ENCODE results near the gene SKIDA1. TPM values are rescaled to one million over a fixed set of nuclear protein-coding genes. Genes with fewer than 3 reads are reported as not detected.

Gene SKIDA1
- total RNA-seq, 1 experiment from 2014 or later = 4.4 TPM

GRCh38 chr10:21533467-21534279 is 8.2 kb upstream of the SKIDA1 start, which contains the start of gene MLLT10:
Gene MLLT10 (plus strand): TSS chr10:21534232. CDS start chr10:21534645, 413 bp downstream.
- Histone ChIP-seq H3K27me3 (replicated peaks; ENCODE audit: insufficient read depth, low read depth, low read length, poor library complexity) (no peaks in the 10 kb centered on the region), H3K27ac (ENCODE audit: low read depth, low read length, poor library complexity, severe bottlenecking) (peak within 1 kb of the TSS; percentile 96), H3K4me1 (ENCODE audit: insufficient read depth, low read length, poor library complexity, severe bottlenecking) (peaks cover 41% of the 10 kb centered on the region), H3K9me3 (ENCODE audit: low read depth, low read length, poor library complexity, severe bottlenecking) (no peaks in the 10 kb centered on the region), H3K36me3 (ENCODE audit: insufficient read depth, low read length, poor library complexity, severe bottlenecking) (peaks cover 16% of the 10 kb centered on the region), H3K4me3 (ENCODE audit: low read depth, low read length, poor library complexity, severe bottlenecking) (peak within 1 kb of the TSS; percentile 65)
- CTCF ChIA-PET = interaction anchor here (0.6 kb wide), 1 partner anchor 238 kb away, joined by 3 read pairs; no protein-coding TSS in a partner anchor
- BruUV-seq (replicated peaks) = TSS peak; percentile 90
- intact Hi-C loops (cut with micrococcal nuclease; ENCODE audit: unreplicated experiment) = loop anchor here (5.0 kb wide), 2 partner anchors 36 to 256 kb away; no protein-coding TSS in a partner anchor
- DNase-seq (ENCODE audit: low spot score) = peak; percentile 99
- no peak for TF ChIP-seq EZH2 (IDR thresholded peaks at IDR 0.05; ENCODE audit: borderline replicate concordance, low read depth, low read length, poor library complexity, severe bottlenecking)
- no peak for TF ChIP-seq CTCF (conservative IDR thresholded peaks at IDR 0.05; ENCODE audit: low read depth, low read length)
- POLR2A ChIA-PET (ENCODE audit: low non-redundant PET) = interaction anchor here (0.6 kb wide), 2 partner anchors 11 to 124 kb away, joined by 3 to 5 read pairs; no protein-coding TSS in a partner anchor

GRCh38 chr10:21532694-21533466 is 7.4 kb upstream of the SKIDA1 start:
- H3K4me1 ChIP-seq (ENCODE audit: insufficient read depth, low read length, poor library complexity, severe bottlenecking) = peaks cover 41% of the 10 kb centered on the region
- no peaks in the 10 kb centered on the region for H3K27me3 ChIP-seq (replicated peaks; ENCODE audit: insufficient read depth, low read depth, low read length, poor library complexity)
- intact Hi-C loops (cut with micrococcal nuclease; ENCODE audit: unreplicated experiment) = loop anchor here (5.0 kb wide), 2 partner anchors 36 to 256 kb away; no protein-coding TSS in a partner anchor
- ChIA-PET POLR2A (ENCODE audit: low non-redundant PET) (interaction anchor here (0.6 kb wide), 2 partner anchors 11 to 123 kb away, joined by 3 to 5 read pairs; no protein-coding TSS in a partner anchor), CTCF (no interaction called here)
- H3K9me3 ChIP-seq (ENCODE audit: low read depth, low read length, poor library complexity, severe bottlenecking) = no peaks in the 10 kb centered on the region
- peak overlapping the region; percentile 65 for H3K4me3 ChIP-seq (ENCODE audit: low read depth, low read length, poor library complexity, severe bottlenecking)
- H3K27ac ChIP-seq (ENCODE audit: low read depth, low read length, poor library complexity, severe bottlenecking) = peak overlapping the region; percentile 96
- peaks cover 9% of the 10 kb centered on the region for H3K36me3 ChIP-seq (ENCODE audit: insufficient read depth, low read length, poor library complexity, severe bottlenecking)
- BruUV-seq (replicated peaks) = no TSS peak
- TF ChIP-seq EZH2 (IDR thresholded peaks at IDR 0.05; ENCODE audit: borderline replicate concordance, low read depth, low read length, poor library complexity, severe bottlenecking) = no peak
- TF ChIP-seq CTCF (conservative IDR thresholded peaks at IDR 0.05; ENCODE audit: low read depth, low read length) = no peak
- DNase-seq (ENCODE audit: low spot score) = no peak

- no TSS peak for BruUV-seq (replicated peaks)
- DNase-seq (ENCODE audit: low spot score) = no peak
- Histone ChIP-seq H3K4me3 (ENCODE audit: low read depth, low read length, poor library complexity, severe bottlenecking) (no peak overlapping the region), H3K36me3 (ENCODE audit: insufficient read depth, low read length, poor library complexity, severe bottlenecking) (no peaks in the 10 kb centered on the region), H3K4me1 (ENCODE audit: insufficient read depth, low read length, poor library complexity, severe bottlenecking) (peaks cover 41% of the 10 kb centered on the region), H3K27ac (ENCODE audit: low read depth, low read length, poor library complexity, severe bottlenecking) (peak overlapping the region; percentile 67), H3K27me3 (replicated peaks; ENCODE audit: insufficient read depth, low read depth, low read length, poor library complexity) (no peaks in the 10 kb centered on the region), H3K9me3 (ENCODE audit: low read depth, low read length, poor library complexity, severe bottlenecking) (no peaks in the 10 kb centered on the region)
- ChIA-PET CTCF (no interaction called here), POLR2A (ENCODE audit: low non-redundant PET) (interaction anchor here (0.7 kb wide), 1 partner anchor 129 kb away, joined by 4 read pairs; no protein-coding TSS in a partner anchor)
- TF ChIP-seq CTCF (conservative IDR thresholded peaks at IDR 0.05; ENCODE audit: low read depth, low read length) = no peak
- no peak for TF ChIP-seq EZH2 (IDR thresholded peaks at IDR 0.05; ENCODE audit: borderline replicate concordance, low read depth, low read length, poor library complexity, severe bottlenecking)
- intact Hi-C loops (cut with micrococcal nuclease; ENCODE audit: unreplicated experiment) = loop anchor here (5.0 kb wide), 2 partner anchors 34 to 254 kb away; no protein-coding TSS in a partner anchor
Observed at GRCh38 chr10:21531164-21531563, 5.7 kb upstream of the SKIDA1 start.
